Measurements from ENCODE around the gene FAM89B. TPM values are rescaled to one million over a fixed set of nuclear protein-coding genes. Genes with fewer than 3 reads are reported as not detected.
"Not testable (repeated sequence)": the region's sequence is repeated elsewhere in the genome, so short reads cannot be mapped to it uniquely, and the experiment has no call there.

The FAM89B gene
- polyA plus RNA-seq (2011; rRNA removed): 28.8 and 40.8 TPM in 2 replicates
- 16.5 and 25.0 TPM in 2 replicates for polyA minus RNA-seq (2011; rRNA and poly(A)+ RNA removed)

DNA sequence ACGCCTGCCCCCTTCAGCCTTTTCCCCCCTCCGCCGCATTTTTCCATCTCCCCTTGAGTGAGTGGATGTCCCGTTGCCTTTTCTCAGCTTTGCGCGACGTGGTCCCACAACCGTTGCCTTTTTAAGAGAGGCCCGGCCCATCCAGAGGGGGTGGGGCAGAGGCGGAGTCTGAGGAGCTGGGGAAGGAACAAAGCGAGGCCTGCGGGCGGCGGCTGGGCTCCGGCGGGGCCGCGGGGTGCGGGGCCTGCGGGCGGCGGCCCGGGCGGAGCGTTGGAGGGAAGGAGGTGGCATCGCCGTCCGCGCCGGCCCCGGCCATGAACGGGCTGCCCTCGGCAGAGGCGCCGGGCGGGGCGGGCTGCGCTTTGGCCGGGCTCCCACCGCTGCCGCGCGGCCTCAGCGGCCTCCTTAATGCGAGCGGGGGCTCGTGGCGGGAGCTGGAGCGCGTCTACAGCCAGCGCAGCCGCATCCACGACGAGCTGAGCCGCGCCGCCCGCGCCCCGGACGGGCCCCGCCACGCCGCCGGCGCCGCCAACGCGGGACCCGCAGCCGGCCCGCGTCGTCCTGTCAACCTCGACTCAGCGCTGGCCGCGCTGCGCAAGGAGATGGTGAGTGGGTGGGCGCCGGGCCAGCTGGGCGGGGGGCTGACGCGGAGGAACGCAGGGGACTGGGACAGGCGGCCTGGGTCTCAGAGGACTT is at the start of gene FAM89B:
TSS of gene FAM89B (plus strand) at position 183 of the 696 bp plus-strand sequence. CDS start at position 315, 132 bp downstream.
- no peak within 1 kb of the TSS for H3K27ac ChIP-seq (ENCODE audit: low read depth, low read length)
- POLR2A ChIA-PET: interaction anchor here (0.6 to 1.5 kb wide), 9 partner anchors 12 to 1801 kb away, joined by 3 to 8 read pairs (median 4); partner anchors contain the start of genes CLCF1, DPF2, LTBP3 and NEAT1
- DNase-seq (ENCODE audit: low read depth, low spot score): peak; percentile 44

DNA sequence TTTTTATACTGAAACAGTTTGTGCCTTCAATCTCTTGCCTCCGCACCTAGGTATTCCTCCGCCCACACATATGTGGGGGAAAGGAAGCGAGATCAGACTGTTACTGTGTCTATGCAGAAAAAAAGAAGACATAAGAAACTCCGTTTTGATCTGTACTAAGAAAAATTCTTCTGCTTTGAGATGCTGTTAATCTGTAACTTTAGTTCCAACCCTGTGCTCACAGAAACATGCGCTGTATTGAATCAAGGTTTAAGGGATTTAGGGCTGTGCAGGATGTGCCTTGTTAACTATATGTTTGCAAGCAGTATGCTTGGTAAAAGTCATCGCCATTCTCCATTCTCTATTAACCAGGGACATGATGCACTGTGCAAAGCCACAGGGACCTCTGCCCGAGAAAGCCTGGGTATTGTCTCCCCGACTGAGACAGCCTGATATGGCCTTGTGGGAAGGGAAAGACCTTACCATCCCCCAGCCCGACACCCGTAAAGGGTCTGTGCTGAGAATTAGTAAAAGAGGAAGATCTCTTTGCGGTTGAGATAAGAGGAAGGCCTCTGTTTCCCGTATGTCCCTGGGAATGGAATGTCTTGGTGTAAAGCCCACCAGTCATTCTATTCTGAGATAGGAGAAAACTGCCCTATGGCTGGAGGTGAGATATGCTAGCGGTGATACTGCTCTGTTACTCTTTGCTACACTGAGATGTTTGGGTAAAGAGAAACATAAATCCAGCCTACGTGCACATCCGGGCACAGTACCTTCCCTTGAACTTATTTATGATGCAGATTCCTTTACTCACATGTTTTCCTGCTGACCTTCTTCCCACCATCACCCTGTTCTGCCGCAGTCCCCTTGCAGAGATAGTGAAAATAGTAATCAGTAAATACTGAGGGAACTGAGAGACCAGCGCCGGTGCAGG is 49.4 kb upstream of the FAM89B start:
- H3K27me3 ChIP-seq (ENCODE audit: control insufficient read depth, insufficient read depth, low read length); DNase-seq (ENCODE audit: low read depth, low spot score); CTCF ChIA-PET; H3K9me3 ChIP-seq (ENCODE audit: control insufficient read depth, insufficient read depth, low read length); H3K4me3 ChIP-seq (ENCODE audit: low read depth, low read length); H3K27ac ChIP-seq (ENCODE audit: low read depth, low read length): not testable (repeated sequence)
- POLR2A ChIA-PET: interaction anchor here (2.5 kb wide), 1 partner anchor 100 kb away, joined by 10 read pairs; the partner anchor contains the start of gene NEAT1

More for the DNA sequence above, at the start of gene FAM89B:
- H3K9me3 ChIP-seq (ENCODE audit: control insufficient read depth, insufficient read depth, low read length): peaks cover 4% of the 10 kb centered on the region; the same call in 1 of the 2 replicates
- H3K27me3 ChIP-seq (ENCODE audit: control insufficient read depth, insufficient read depth, low read length): no peaks in the 10 kb centered on the region
- CTCF ChIA-PET: interaction anchor here (0.6 to 4.1 kb wide), 10 partner anchors 11 to 531 kb away, joined by 3 to 20 read pairs (median 5); no protein-coding TSS in a partner anchor
- peak within 1 kb of the TSS; percentile 98 for H3K4me3 ChIP-seq (ENCODE audit: low read depth, low read length)
- TF ChIP-seq, protein P1, sequence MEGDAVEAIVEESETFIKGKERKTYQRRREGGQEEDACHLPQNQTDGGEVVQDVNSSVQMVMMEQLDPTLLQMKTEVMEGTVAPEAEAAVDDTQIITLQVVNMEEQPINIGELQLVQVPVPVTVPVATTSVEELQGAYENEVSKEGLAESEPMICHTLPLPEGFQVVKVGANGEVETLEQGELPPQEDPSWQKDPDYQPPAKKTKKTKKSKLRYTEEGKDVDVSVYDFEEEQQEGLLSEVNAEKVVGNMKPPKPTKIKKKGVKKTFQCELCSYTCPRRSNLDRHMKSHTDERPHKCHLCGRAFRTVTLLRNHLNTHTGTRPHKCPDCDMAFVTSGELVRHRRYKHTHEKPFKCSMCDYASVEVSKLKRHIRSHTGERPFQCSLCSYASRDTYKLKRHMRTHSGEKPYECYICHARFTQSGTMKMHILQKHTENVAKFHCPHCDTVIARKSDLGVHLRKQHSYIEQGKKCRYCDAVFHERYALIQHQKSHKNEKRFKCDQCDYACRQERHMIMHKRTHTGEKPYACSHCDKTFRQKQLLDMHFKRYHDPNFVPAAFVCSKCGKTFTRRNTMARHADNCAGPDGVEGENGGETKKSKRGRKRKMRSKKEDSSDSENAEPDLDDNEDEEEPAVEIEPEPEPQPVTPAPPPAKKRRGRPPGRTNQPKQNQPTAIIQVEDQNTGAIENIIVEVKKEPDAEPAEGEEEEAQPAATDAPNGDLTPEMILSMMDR (IDR thresholded peaks at IDR 0.05; ENCODE audit: low read depth, low read length): no peak

DNA sequence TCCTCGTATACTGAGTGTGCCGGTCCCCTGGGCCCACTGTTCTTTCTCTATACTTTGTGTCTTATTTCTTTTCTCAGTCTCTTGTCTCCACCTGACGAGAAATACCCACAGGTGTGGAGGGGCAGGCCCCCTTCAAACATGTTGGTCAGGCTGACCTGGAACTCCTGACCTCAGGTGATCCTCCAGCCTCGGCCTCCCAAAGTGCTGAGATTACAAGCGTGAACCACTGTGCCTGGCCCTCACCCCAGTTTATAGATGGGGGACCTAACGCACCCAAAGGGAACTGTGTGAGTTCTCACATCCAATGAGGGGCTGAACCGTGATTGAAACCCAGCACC is 48.7 kb upstream of the FAM89B start:
- POLR2A ChIA-PET: interaction anchor here (1.1 to 2.5 kb wide), 2 partner anchors 92 to 101 kb away, joined by 6 to 10 read pairs; partner anchors contain the start of genes NEAT1 and PCNX3
- DNase-seq (ENCODE audit: low read depth, low spot score): not testable (repeated sequence)

GRCh38 chr11:65524014-65524740 is 48.2 kb upstream of the FAM89B start:
- Histone ChIP-seq H3K27ac (ENCODE audit: low read depth, low read length) (peak overlapping the region; percentile 39), H3K4me3 (ENCODE audit: low read depth, low read length) (peak overlapping the region; percentile 43), H3K9me3 (ENCODE audit: control insufficient read depth, insufficient read depth, low read length) (no peaks in the 10 kb centered on the region), H3K27me3 (ENCODE audit: control insufficient read depth, insufficient read depth, low read length) (no peaks in the 10 kb centered on the region)
- ChIA-PET CTCF (interaction anchor here (0.9 kb wide), 1 partner anchor 195 kb away, joined by 3 read pairs; no protein-coding TSS in a partner anchor), POLR2A (interaction anchor here (0.7 to 2.5 kb wide), 12 partner anchors 10 to 262 kb away, joined by 3 to 13 read pairs (median 4); partner anchors contain the start of genes NEAT1, PCNX3, POLA2 and ZNRD2)
- no peak for DNase-seq (ENCODE audit: low read depth, low spot score)
- TF ChIP-seq, protein P1 (IDR thresholded peaks at IDR 0.05; ENCODE audit: low read depth, low read length): no peak

More for the DNA sequence above, 48.7 kb upstream of the FAM89B start:
- H3K27me3 ChIP-seq (ENCODE audit: control insufficient read depth, insufficient read depth, low read length); H3K4me3 ChIP-seq (ENCODE audit: low read depth, low read length); H3K9me3 ChIP-seq (ENCODE audit: control insufficient read depth, insufficient read depth, low read length); H3K27ac ChIP-seq (ENCODE audit: low read depth, low read length); CTCF ChIA-PET: not testable (repeated sequence)

- no peaks in the 10 kb centered on the region for H3K27me3 ChIP-seq (ENCODE audit: control insufficient read depth, insufficient read depth, low read length)
- H3K27ac ChIP-seq (ENCODE audit: low read depth, low read length): peak within 1 kb of the TSS; percentile 61
- CTCF ChIA-PET: interaction anchor here (0.6 to 1.4 kb wide), 3 partner anchors 69 to 250 kb away, joined by 3 to 6 read pairs (median 3); no protein-coding TSS in a partner anchor
- H3K9me3 ChIP-seq (ENCODE audit: control insufficient read depth, insufficient read depth, low read length): no peaks in the 10 kb centered on the region
- peak within 1 kb of the TSS; percentile 92 for H3K4me3 ChIP-seq (ENCODE audit: low read depth, low read length)
- POLR2A ChIA-PET: interaction anchor here (0.6 to 2.5 kb wide), 17 partner anchors 9 to 263 kb away, joined by 3 to 13 read pairs (median 4); partner anchors contain the start of genes MALAT1, NEAT1, PCNX3 and POLA2
- no peak for DNase-seq (ENCODE audit: low read depth, low spot score)
- TF ChIP-seq, protein P1 (IDR thresholded peaks at IDR 0.05; ENCODE audit: low read depth, low read length): no peak
These were observed 47.4 kb upstream of the FAM89B start, which contains the start of gene SCYL1 for GRCh38 chr11:65524741-65525545. TSS of gene SCYL1 (plus strand) at chr11:65525083. CDS start at chr11:65525154, 71 bp downstream.
